Measurements from ENCODE around the gene NRXN3. TPM values are rescaled to one million over a fixed set of nuclear protein-coding genes. Genes with fewer than 3 reads are reported as not detected.

NRXN3 gene
- total and polyA plus RNA-seq, 2 donors (not counting 1 experiment from before 2014, with no cell fraction given) = not detected

DNA sequence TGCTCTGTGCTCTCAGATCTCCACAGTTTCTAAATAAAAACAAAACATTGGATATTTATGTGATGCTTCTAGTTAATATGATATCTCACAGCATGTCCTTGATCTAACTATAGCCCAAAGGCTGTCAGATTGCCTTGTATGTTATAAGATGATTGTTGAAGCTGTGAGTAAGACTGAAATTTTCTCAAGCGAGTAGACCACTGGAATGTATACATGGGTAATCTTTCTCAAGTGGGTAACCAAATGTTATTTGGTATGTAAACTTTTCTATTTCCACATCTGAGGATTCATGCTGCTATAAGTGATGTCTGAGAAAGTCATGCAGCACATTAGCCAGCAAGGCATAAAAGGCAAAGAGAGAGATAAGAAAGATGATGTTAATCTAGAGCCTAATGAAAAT, 886.7 kb downstream of the NRXN3 start:
- H3K27ac ChIP-seq (ENCODE audit: low read length in 2 of 2) = no peak overlapping the region
- H3K4me3 ChIP-seq (ENCODE audit: control extremely low read depth in 1 of 5, extremely low read depth in 1 of 5, insufficient read depth in 1 of 5, low read depth in 2 of 5, low read length in 4 of 5) = no peak overlapping the region
- no peaks in the 10 kb centered on the region for H3K27me3 ChIP-seq (replicated peaks in 1 of 4; ENCODE audit: control extremely low read depth in 1 of 4, control insufficient read depth in 3 of 4, insufficient read depth in 4 of 4, low read length in 3 of 4)
- Mint-ChIP-seq H3K27ac (no peak overlapping the region), H3K27me3 (no peaks in the 10 kb centered on the region), H3K4me3 (no peak overlapping the region), H3K4me1 (no peaks in the 10 kb centered on the region), H3K9me3 (ENCODE audit: insufficient read depth) (peaks cover 2% of the 10 kb centered on the region)
- H3K4me1 ChIP-seq (ENCODE audit: control insufficient read depth in 2 of 2, insufficient read depth in 2 of 2, low read length in 2 of 2) = no peaks in the 10 kb centered on the region
- H2AFZ ChIP-seq (ENCODE audit: insufficient read depth, low read depth, low read length, poor library complexity, severe bottlenecking) = no peak overlapping the region
- no peaks in the 10 kb centered on the region for H3K36me3 ChIP-seq (replicated peaks in 1 of 2; ENCODE audit: control extremely low read depth in 1 of 2, control insufficient read depth in 1 of 2, extremely low read depth in 1 of 2, insufficient read depth in 2 of 2, low read length in 1 of 2)
- ChIA-PET POLR2A (no interaction called here), CTCF (no interaction called here)
- no peak overlapping the region for H3K4me2 ChIP-seq (replicated peaks; ENCODE audit: low read depth, low read length, poor library complexity, severe bottlenecking)
- no peaks in the 10 kb centered on the region for H3K79me2 ChIP-seq (ENCODE audit: control insufficient read depth, insufficient read depth, low read length)
- no peak overlapping the region for H3K9ac ChIP-seq (ENCODE audit: low read length)
- no CpG with 5 or more reads among the region's 1 CpG for WGBS (ENCODE audit: insufficient coverage)
- DNase-seq (no peak), ATAC-seq (ENCODE audit: low read depth) (no peak)
- TF ChIP-seq, protein P1, sequence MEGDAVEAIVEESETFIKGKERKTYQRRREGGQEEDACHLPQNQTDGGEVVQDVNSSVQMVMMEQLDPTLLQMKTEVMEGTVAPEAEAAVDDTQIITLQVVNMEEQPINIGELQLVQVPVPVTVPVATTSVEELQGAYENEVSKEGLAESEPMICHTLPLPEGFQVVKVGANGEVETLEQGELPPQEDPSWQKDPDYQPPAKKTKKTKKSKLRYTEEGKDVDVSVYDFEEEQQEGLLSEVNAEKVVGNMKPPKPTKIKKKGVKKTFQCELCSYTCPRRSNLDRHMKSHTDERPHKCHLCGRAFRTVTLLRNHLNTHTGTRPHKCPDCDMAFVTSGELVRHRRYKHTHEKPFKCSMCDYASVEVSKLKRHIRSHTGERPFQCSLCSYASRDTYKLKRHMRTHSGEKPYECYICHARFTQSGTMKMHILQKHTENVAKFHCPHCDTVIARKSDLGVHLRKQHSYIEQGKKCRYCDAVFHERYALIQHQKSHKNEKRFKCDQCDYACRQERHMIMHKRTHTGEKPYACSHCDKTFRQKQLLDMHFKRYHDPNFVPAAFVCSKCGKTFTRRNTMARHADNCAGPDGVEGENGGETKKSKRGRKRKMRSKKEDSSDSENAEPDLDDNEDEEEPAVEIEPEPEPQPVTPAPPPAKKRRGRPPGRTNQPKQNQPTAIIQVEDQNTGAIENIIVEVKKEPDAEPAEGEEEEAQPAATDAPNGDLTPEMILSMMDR (IDR thresholded peaks at IDR 0.05) = no peak
- no peak for TF ChIP-seq EZH2 (IDR thresholded peaks at IDR 0.05; ENCODE audit: borderline replicate concordance, insufficient read depth, low read depth, low read length, poor library complexity, severe bottlenecking)
- intact Hi-C loops (cut with micrococcal nuclease) = no loop called here
- peaks cover 0 to 2% (median 0%) of the 10 kb centered on the region in 3 donors for H3K9me3 ChIP-seq (ENCODE audit: control extremely low read depth in 1 of 3, control insufficient read depth in 2 of 3, insufficient read depth in 1 of 3, low read length in 2 of 3)
- H4K20me1 ChIP-seq (ENCODE audit: control insufficient read depth, insufficient read depth, low read length, poor library complexity, severe bottlenecking) = no peaks in the 10 kb centered on the region

DNA sequence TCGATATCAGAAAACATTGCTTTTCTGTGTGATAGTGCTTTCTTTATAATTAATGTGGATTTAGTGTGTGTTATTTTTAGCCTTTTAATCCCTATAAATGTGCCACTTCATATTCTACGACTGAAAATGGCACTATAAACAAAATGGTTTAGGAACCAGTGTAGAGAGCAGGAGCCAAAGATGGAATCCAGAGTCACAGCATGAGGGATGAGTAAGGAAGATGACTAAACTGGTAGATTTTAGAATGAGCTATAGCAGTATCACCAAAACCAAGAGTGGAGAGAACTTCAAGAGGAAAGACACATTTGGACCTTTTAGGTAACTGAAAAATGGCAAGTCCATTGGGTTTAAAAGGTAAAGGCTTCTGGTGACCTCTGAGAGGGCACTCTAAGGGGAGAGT, 887.2 kb downstream of the NRXN3 start:
- Histone ChIP-seq H3K9ac (ENCODE audit: low read length) (no peak overlapping the region), H3K79me2 (ENCODE audit: control insufficient read depth, insufficient read depth, low read length) (no peaks in the 10 kb centered on the region), H2AFZ (ENCODE audit: insufficient read depth, low read depth, low read length, poor library complexity, severe bottlenecking) (no peak overlapping the region), H4K20me1 (ENCODE audit: control insufficient read depth, insufficient read depth, low read length, poor library complexity, severe bottlenecking) (no peaks in the 10 kb centered on the region), H3K27me3 (replicated peaks in 1 of 4; ENCODE audit: control extremely low read depth in 1 of 4, control insufficient read depth in 3 of 4, insufficient read depth in 4 of 4, low read length in 3 of 4) (no peaks in the 10 kb centered on the region), H3K4me2 (replicated peaks; ENCODE audit: low read depth, low read length, poor library complexity, severe bottlenecking) (no peak overlapping the region), H3K4me3 (ENCODE audit: control extremely low read depth in 1 of 5, extremely low read depth in 1 of 5, insufficient read depth in 1 of 5, low read depth in 2 of 5, low read length in 4 of 5) (no peak overlapping the region), H3K4me1 (ENCODE audit: control insufficient read depth in 2 of 2, insufficient read depth in 2 of 2, low read length in 2 of 2) (no peaks in the 10 kb centered on the region), H3K27ac (ENCODE audit: low read length in 2 of 2) (no peak overlapping the region), H3K9me3 (ENCODE audit: control extremely low read depth in 1 of 3, control insufficient read depth in 2 of 3, insufficient read depth in 1 of 3, low read length in 2 of 3) (peaks cover 0 to 2% (median 0%) of the 10 kb centered on the region in 3 donors), H3K36me3 (replicated peaks in 1 of 2; ENCODE audit: control extremely low read depth in 1 of 2, control insufficient read depth in 1 of 2, extremely low read depth in 1 of 2, insufficient read depth in 2 of 2, low read length in 1 of 2) (no peaks in the 10 kb centered on the region)
- Mint-ChIP-seq H3K27me3 (no peaks in the 10 kb centered on the region), H3K4me1 (no peaks in the 10 kb centered on the region), H3K9me3 (ENCODE audit: insufficient read depth) (peaks cover 2% of the 10 kb centered on the region), H3K27ac (no peak overlapping the region), H3K4me3 (no peak overlapping the region)
- ATAC-seq (ENCODE audit: low read depth) = no peak
- TF ChIP-seq, protein P1 (IDR thresholded peaks at IDR 0.05) = no peak
- TF ChIP-seq EZH2 (IDR thresholded peaks at IDR 0.05; ENCODE audit: borderline replicate concordance, insufficient read depth, low read depth, low read length, poor library complexity, severe bottlenecking) = no peak
- no CpG with 5 or more reads among the region's 2 CpGs for WGBS (ENCODE audit: insufficient coverage)
- ChIA-PET POLR2A (no interaction called here), CTCF (no interaction called here)
- intact Hi-C loops (cut with micrococcal nuclease) = no loop called here
- DNase-seq = no peak
